ENCODE measurements around the gene ZNF500.
A peak's percentile ranks its signal among the peaks of the same experiment; 100 is the strongest.

Gene ZNF500

GRCh38 chr16:4704913-4705312 is 62.0 kb downstream of the ZNF500 start:
- no peaks in the 10 kb centered on the region for H3K4me1 Mint-ChIP-seq (ENCODE audit: low read depth)
- H3K9me3 Mint-ChIP-seq, result no peaks in the 10 kb centered on the region

GRCh38 chr16:4704491-4704890 is 62.5 kb downstream of the ZNF500 start:
- Mint-ChIP-seq H3K4me1 (ENCODE audit: low read depth) (no peaks in the 10 kb centered on the region), H3K4me3 (no peak overlapping the region), H3K27me3 (ENCODE audit: low read depth) (no peaks in the 10 kb centered on the region), H3K36me3 (ENCODE audit: low read depth) (peaks cover 5% of the 10 kb centered on the region), H3K27ac (no peak overlapping the region), H3K9me3 (no peaks in the 10 kb centered on the region)
- DNase-seq (ENCODE audit: low spot score), result no peak

More at GRCh38 chr16:4704913-4705312, 62.0 kb downstream of the ZNF500 start:
- H3K4me3 Mint-ChIP-seq, result no peak overlapping the region
- H3K27me3 Mint-ChIP-seq (ENCODE audit: low read depth), result no peaks in the 10 kb centered on the region
- H3K27ac Mint-ChIP-seq, result peak overlapping the region; percentile 31
- H3K36me3 Mint-ChIP-seq (ENCODE audit: low read depth), result peaks cover 2% of the 10 kb centered on the region
- no peak for DNase-seq (ENCODE audit: low spot score)

- Mint-ChIP-seq H3K36me3 (ENCODE audit: low read depth) (peaks cover 5% of the 10 kb centered on the region), H3K4me3 (no peak overlapping the region), H3K27ac (no peak overlapping the region), H3K4me1 (ENCODE audit: low read depth) (no peaks in the 10 kb centered on the region), H3K27me3 (ENCODE audit: low read depth) (no peaks in the 10 kb centered on the region), H3K9me3 (no peaks in the 10 kb centered on the region)
- no peak for DNase-seq (ENCODE audit: low spot score)
Observed at GRCh38 chr16:4703906-4704305, 63.1 kb downstream of the ZNF500 start.

- no peaks in the 10 kb centered on the region for H3K9me3 Mint-ChIP-seq
- DNase-seq (ENCODE audit: low spot score), result no peak
- H3K27ac Mint-ChIP-seq, result no peak overlapping the region
- H3K4me3 Mint-ChIP-seq, result no peak overlapping the region
- H3K4me1 Mint-ChIP-seq (ENCODE audit: low read depth), result no peaks in the 10 kb centered on the region
- H3K36me3 Mint-ChIP-seq (ENCODE audit: low read depth), result peaks cover 5% of the 10 kb centered on the region
- no peaks in the 10 kb centered on the region for H3K27me3 Mint-ChIP-seq (ENCODE audit: low read depth)
Observed at GRCh38 chr16:4702466-4702808, 64.5 kb downstream of the ZNF500 start.

GRCh38 chr16:4701791-4702465 is 65.0 kb downstream of the ZNF500 start:
- H3K27ac Mint-ChIP-seq, result no peak overlapping the region
- no peak for DNase-seq (ENCODE audit: low spot score)

GRCh38 chr16:4700997-4701743 is 65.8 kb downstream of the ZNF500 start:
- Mint-ChIP-seq H3K9me3 (no peaks in the 10 kb centered on the region), H3K27me3 (ENCODE audit: low read depth) (no peaks in the 10 kb centered on the region), H3K36me3 (ENCODE audit: low read depth) (peaks cover 4% of the 10 kb centered on the region), H3K4me1 (ENCODE audit: low read depth) (no peaks in the 10 kb centered on the region), H3K27ac (no peak overlapping the region), H3K4me3 (no peak overlapping the region)
- DNase-seq (ENCODE audit: low spot score), result no peak

More at GRCh38 chr16:4701791-4702465, 65.0 kb downstream of the ZNF500 start:
- H3K4me1 Mint-ChIP-seq (ENCODE audit: low read depth), result no peaks in the 10 kb centered on the region
- H3K9me3 Mint-ChIP-seq, result no peaks in the 10 kb centered on the region
- H3K27me3 Mint-ChIP-seq (ENCODE audit: low read depth), result no peaks in the 10 kb centered on the region
- peaks cover 5% of the 10 kb centered on the region for H3K36me3 Mint-ChIP-seq (ENCODE audit: low read depth)
- H3K4me3 Mint-ChIP-seq, result no peak overlapping the region

- Mint-ChIP-seq H3K9me3 (no peaks in the 10 kb centered on the region), H3K27me3 (ENCODE audit: low read depth) (no peaks in the 10 kb centered on the region), H3K4me3 (no peak overlapping the region), H3K4me1 (ENCODE audit: low read depth) (no peaks in the 10 kb centered on the region), H3K36me3 (ENCODE audit: low read depth) (peaks cover 5% of the 10 kb centered on the region), H3K27ac (no peak overlapping the region)
- no peak for DNase-seq (ENCODE audit: low spot score)
Observed at GRCh38 chr16:4700380-4700996, 66.5 kb downstream of the ZNF500 start.

GRCh38 chr16:4699046-4699556 is 67.9 kb downstream of the ZNF500 start:
- Mint-ChIP-seq H3K27ac (no peak overlapping the region), H3K36me3 (ENCODE audit: low read depth) (peaks cover 11% of the 10 kb centered on the region)

GRCh38 chr16:4698321-4699045 is 68.5 kb downstream of the ZNF500 start:
- H3K4me3 Mint-ChIP-seq, result no peak overlapping the region
- H3K9me3 Mint-ChIP-seq, result no peaks in the 10 kb centered on the region
- no peak for DNase-seq (ENCODE audit: low spot score)
- H3K36me3 Mint-ChIP-seq (ENCODE audit: low read depth), result peaks cover 11% of the 10 kb centered on the region
- no peak overlapping the region for H3K27ac Mint-ChIP-seq
- no peaks in the 10 kb centered on the region for H3K4me1 Mint-ChIP-seq (ENCODE audit: low read depth)
- no peaks in the 10 kb centered on the region for H3K27me3 Mint-ChIP-seq (ENCODE audit: low read depth)

More at GRCh38 chr16:4699046-4699556, 67.9 kb downstream of the ZNF500 start:
- Mint-ChIP-seq H3K27me3 (ENCODE audit: low read depth) (no peaks in the 10 kb centered on the region), H3K9me3 (no peaks in the 10 kb centered on the region), H3K4me1 (ENCODE audit: low read depth) (no peaks in the 10 kb centered on the region), H3K4me3 (no peak overlapping the region)
- DNase-seq (ENCODE audit: low spot score), result no peak
